ENCODE data around the gene ASB16.
A peak's percentile ranks its signal among the peaks of the same experiment; 100 is the strongest.

GRCh38 chr17:44220213-44221083, 49.9 kb downstream of the ASB16 start:
- TF ChIP-seq TCF7 (CRISPR knock-in tag; IDR thresholded peaks at IDR 0.05; ENCODE audit: low read depth), result 0 out of 2 replicates have a peak, but pooled peaks have one; percentile 32
- no peak for TF ChIP-seq E2F4 (CRISPR knock-in tag; IDR thresholded peaks at IDR 0.05; ENCODE audit: borderline replicate concordance, low read depth)
- TF ChIP-seq, protein P1, sequence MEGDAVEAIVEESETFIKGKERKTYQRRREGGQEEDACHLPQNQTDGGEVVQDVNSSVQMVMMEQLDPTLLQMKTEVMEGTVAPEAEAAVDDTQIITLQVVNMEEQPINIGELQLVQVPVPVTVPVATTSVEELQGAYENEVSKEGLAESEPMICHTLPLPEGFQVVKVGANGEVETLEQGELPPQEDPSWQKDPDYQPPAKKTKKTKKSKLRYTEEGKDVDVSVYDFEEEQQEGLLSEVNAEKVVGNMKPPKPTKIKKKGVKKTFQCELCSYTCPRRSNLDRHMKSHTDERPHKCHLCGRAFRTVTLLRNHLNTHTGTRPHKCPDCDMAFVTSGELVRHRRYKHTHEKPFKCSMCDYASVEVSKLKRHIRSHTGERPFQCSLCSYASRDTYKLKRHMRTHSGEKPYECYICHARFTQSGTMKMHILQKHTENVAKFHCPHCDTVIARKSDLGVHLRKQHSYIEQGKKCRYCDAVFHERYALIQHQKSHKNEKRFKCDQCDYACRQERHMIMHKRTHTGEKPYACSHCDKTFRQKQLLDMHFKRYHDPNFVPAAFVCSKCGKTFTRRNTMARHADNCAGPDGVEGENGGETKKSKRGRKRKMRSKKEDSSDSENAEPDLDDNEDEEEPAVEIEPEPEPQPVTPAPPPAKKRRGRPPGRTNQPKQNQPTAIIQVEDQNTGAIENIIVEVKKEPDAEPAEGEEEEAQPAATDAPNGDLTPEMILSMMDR (IDR thresholded peaks at IDR 0.05), result no peak
- TF ChIP-seq NR3C1 (CRISPR knock-in tag; conservative IDR thresholded peaks at IDR 0.05; ENCODE audit: low read depth), result no peak
- TF ChIP-seq USF2 (CRISPR knock-in tag; IDR thresholded peaks at IDR 0.05), result no peak
- TF ChIP-seq, protein P2, sequence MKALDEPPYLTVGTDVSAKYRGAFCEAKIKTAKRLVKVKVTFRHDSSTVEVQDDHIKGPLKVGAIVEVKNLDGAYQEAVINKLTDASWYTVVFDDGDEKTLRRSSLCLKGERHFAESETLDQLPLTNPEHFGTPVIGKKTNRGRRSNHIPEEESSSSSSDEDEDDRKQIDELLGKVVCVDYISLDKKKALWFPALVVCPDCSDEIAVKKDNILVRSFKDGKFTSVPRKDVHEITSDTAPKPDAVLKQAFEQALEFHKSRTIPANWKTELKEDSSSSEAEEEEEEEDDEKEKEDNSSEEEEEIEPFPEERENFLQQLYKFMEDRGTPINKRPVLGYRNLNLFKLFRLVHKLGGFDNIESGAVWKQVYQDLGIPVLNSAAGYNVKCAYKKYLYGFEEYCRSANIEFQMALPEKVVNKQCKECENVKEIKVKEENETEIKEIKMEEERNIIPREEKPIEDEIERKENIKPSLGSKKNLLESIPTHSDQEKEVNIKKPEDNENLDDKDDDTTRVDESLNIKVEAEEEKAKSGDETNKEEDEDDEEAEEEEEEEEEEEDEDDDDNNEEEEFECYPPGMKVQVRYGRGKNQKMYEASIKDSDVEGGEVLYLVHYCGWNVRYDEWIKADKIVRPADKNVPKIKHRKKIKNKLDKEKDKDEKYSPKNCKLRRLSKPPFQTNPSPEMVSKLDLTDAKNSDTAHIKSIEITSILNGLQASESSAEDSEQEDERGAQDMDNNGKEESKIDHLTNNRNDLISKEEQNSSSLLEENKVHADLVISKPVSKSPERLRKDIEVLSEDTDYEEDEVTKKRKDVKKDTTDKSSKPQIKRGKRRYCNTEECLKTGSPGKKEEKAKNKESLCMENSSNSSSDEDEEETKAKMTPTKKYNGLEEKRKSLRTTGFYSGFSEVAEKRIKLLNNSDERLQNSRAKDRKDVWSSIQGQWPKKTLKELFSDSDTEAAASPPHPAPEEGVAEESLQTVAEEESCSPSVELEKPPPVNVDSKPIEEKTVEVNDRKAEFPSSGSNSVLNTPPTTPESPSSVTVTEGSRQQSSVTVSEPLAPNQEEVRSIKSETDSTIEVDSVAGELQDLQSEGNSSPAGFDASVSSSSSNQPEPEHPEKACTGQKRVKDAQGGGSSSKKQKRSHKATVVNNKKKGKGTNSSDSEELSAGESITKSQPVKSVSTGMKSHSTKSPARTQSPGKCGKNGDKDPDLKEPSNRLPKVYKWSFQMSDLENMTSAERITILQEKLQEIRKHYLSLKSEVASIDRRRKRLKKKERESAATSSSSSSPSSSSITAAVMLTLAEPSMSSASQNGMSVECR (CRISPR knock-in tag; IDR thresholded peaks at IDR 0.05; ENCODE audit: borderline replicate concordance), result no peak
